NCI-H128 (cell line): ENCODE measurements around the gene PUM2.
A peak's percentile ranks its signal among the peaks of the same experiment; 100 is the strongest.
"Not testable (repeated sequence)": the region's sequence is repeated elsewhere in the genome, so short reads cannot be mapped to it uniquely, and the experiment has no call there.

Source experiments
- DNase-seq: peaks from one replicate; lab custom pipeline; 2025; ENCODE audit not compliant: unreplicated experiment; lab: John Stamatoyannopoulos, UW

Gene PUM2

GRCh38 chr2:20350753-20351554 is at the start of gene PUM2:
Gene PUM2 (minus strand): TSS chr2:20350844. CDS start chr2:20327360, 23,484 bp downstream.
- peak; percentile 90 for DNase-seq

- DNase-seq = no peak
These were observed 49.7 kb upstream of the PUM2 start for GRCh38 chr2:20400306-20400705.

DNA sequence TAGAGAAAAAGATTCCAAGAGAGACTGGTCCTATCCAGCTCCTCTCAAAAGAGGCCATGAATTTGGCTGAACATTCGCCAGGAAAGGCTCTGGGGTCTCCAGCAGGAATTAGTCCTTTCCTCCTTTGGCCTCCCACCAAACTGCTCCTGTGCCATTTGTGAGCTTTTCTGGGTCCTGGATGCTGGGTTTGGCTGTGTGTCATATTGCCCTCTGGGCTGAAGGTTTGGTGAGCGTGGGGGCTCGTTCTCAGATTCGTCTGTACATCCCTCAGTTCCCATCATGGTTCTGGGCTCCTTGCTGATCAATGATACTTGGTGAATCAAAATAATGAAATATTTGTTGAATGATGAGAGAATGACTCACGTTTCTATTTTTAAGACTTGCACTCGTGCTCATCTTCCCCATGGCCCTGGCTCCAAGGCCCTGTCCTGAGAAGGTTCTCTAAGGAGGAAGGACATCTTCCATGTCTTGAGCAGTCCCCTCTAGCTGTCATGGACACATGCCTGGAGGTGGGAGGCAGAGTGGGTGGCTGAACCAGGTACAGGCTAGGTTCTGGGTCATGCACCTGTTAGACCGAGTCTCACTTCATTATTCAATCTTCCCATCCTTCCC is 48.4 kb upstream of the PUM2 start:
- DNase-seq = no peak

GRCh38 chr2:20397811-20398447 is 47.3 kb upstream of the PUM2 start:
- no peak for DNase-seq

- no peak for DNase-seq
These were observed 45.8 kb upstream of the PUM2 start for GRCh38 chr2:20396356-20397000.

DNA sequence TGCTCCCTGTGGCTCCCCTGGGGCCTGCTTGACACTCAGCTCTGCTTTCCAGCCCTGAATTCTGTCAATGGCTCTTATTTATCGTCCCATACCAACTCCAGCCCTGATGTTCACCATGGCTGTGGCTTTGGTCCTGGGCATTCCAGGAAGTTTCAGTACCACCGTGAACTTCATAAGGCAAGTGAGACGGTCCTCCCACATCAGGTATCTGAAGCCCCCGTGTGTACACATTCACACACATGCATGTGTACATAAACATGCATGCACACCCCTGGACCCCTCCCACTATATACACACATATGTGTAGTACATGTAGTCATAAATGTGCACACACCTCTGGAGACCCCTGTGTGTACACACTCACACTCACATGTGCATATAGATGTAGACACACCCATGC is 43.3 kb upstream of the PUM2 start:
- DNase-seq = no peak

DNA sequence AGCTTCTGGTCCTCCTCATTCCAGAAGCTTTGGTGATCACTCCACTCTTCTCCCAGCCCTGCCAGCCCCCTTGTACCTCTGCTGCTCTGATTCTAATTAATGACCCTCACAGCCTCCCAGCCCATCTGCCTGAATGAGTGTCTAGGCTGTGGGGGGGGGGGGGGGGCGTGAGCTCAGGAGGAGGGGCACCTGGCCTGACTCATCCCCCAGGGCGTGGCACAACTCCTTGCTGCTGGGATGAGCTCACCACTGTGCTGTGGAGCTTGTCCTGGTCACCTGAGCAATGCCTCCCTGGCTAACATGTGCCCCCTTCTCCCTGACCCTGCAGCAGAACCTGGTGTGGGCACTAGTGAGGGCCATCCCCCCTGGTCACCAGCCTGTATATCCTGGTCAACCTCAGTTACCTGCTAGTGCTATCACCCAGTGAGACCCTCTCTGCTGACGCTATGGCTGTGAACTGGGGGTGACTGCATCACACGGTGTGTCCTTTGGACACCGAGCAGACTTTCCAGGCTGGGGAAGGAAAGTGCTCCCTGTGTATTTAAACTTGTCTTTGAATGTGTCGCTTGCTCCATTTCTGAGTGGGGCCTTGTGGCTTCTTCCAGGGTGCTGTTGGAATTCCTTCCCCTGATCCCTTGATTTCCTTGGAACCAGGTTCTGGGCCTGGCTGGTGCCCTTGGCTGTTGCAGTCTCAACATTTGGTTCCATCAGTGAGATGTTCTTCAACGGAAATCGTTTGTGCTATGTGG is 41.5 kb upstream of the PUM2 start:
- no peak for DNase-seq

GRCh38 chr2:20390524-20391123 is 40.0 kb upstream of the PUM2 start:
- DNase-seq = no peak

DNA sequence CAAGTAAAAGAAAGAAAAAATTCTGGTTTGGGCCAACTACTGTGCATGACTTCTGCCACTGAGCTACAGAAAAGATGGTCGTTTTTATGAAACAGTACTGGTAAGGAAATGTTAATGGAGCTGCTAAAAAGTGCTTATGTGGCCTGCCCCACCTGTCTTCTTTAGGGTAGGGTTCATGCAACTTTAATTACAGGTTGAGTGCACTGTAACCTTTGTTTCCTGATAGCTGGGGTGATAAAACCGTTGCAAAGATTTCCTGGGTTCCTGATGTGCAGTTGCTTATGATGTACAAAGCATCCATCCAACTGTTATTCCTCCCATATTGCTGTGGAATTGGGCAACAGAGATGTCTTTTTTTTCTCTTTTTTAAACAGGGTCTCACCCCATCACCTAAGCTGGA is 34.3 kb upstream of the PUM2 start:
- DNase-seq = no peak

DNA sequence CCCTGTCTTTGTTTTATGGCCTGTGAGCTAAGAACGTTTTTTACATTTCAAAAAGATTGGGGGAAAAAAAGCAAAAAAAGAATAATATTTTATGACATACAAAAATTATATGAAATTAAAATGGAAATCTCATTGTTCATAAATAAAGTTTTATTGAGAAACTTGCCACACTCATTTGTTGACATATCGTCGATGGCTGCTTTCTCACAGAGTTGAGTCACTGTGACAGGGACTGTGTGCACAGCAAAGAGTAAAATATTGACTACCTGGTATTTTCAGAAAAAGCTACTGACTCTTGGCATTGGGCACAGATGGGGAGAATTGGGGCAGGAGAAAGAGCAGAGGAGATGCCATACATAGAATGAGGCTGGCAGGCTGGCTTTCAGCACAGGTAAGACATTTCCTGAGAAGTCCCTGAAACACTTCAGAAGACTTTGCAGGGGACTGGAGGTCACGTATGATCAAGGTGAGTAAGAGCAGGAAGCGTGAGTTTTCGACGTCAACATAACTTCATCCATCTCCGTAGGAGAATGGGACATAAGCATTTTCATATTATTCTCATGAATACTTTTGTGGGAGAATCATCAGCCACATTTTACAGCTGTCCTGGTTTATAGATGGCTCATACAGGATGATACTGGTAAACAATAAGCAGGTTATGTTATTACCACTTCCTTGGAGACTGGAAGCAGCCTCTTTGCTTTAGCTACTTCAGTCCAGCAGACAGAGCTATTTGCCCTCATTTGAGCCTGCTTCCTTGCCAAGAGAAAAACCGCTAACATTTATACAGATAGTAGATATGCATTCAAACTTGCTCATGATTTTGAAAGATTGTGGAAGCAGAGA is 32.5 kb upstream of the PUM2 start:
- DNase-seq = no peak

- DNase-seq = peak; percentile 54
These were observed 30.8 kb upstream of the PUM2 start for GRCh38 chr2:20381457-20381856.

DNA sequence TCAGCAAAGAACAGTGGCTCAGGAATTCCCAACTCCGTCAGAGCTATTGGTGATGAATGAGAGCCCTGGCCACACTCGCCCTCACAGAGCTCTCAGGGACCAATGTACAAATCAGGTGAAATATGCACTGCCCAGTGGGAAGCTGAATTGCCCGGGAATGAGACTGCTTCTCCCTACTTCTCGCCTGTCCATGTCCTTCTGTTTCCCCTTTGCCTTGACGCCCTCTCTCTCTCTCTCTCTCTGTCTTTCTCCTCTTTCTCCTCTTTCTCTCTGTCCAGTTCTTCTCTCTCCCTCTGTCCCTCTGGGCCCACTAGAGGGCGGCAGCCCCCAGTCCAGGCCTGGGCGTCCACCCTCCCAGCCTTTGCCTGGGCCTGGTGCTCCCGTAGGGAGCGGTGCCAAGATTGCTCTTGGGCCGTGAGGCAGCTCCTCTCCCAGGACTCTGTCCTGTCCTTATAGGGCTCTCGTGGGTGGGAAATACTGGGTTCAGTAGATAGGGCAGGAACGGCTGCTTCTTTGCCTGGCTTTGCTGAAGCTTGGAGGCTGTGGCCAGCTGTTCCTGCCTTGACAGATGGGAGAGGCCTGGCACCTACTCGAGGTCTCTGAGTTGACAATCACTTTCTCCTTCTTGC is 28.4 kb upstream of the PUM2 start:
- no peak for DNase-seq

DNA sequence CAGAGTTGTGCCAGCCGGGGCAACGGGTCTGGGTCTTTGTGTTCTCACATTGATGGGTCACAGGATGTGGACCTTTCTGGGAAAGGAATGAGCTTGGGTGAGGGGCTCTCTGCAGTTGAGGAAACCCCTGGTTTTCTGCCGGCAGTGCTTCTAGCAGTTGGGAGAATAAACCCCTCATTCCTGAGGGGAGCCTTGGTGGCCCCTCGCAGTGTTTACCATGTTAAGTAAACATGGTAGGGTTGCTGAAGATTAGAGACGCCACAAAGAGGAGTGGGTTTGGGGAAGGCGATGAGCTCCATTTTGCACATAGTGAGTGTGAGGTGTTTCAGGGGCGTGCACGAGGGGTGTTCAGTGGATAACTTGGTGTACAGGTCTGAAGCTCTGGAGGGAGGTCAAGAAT is 27.7 kb upstream of the PUM2 start:
- DNase-seq = no peak

- DNase-seq = no peak
These were observed 27.1 kb upstream of the PUM2 start for GRCh38 chr2:20377741-20378140.

GRCh38 chr2:20374982-20375381 is 24.3 kb upstream of the PUM2 start:
- DNase-seq = not testable (repeated sequence)

GRCh38 chr2:20372896-20373640 is 22.4 kb upstream of the PUM2 start:
- DNase-seq = no peak

DNA sequence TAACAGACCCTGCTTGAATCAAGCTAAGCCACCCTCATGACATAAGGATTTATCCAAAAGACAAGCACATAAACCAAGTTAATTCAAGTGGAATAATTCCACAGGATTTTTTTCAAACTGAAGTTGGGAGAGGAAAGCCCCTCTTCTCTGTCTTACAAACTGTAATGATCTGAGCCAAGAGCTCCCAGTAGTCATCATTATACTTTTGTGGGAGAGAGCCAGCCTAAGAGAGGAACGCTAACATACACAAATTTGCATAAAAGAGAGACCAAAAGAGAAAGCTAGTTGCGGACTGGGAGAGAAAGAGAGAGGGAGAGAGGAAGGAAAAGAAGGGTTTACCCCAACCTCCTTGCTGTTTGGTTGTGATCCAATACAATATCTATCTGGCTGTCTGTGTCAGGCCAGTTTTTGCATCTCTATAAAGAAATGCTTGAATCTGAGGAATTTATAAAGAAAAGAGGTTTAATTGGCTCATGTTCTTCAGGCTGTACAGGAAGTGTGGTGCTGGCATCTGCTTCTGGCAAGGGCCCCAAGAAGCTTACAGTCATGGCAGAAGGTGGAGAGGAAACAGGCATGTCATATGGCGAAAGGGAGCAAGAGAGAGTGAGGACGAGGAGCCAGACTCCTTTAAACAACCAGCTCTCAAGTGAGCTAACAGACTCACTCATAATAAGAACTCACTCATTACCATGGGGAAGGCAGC is 20.8 kb upstream of the PUM2 start:
- DNase-seq = no peak

- no peak for DNase-seq
These were observed 19.5 kb upstream of the PUM2 start for GRCh38 chr2:20370191-20370590.
